Thymus (tissue), 11 donors: ENCODE data around the gene CCDC34. TPM values are rescaled to one million over a fixed set of nuclear protein-coding genes. Genes with fewer than 3 reads are reported as not detected.

Experiments used
- DNase-seq, 9 donors: peaks; one replicate each; pipeline ENCODE4 v3.0.0-alpha.2; 2013; ENCODE audit warnings: low spot score in 9 of 9, low read depth in 6 of 9, missing footprints in 1 of 9
- H3K27ac ChIP-seq, 2 donors: one replicate each; pipeline ENCODE4 v1.5.1; 2013; ENCODE audit warnings: control low read depth in 1 of 2, low read depth in 1 of 2, low read length in 1 of 2, mild to moderate bottlenecking in 1 of 2, moderate library complexity in 1 of 2
- H3K27me3 ChIP-seq, 2 donors: one replicate each; pipeline ENCODE4 v1.5.1; 2013; ENCODE audit warnings: low read length in 1 of 2; ENCODE audit not compliant: control insufficient read depth in 2 of 2, insufficient read depth in 1 of 2
- H3K36me3 ChIP-seq, 2 donors: one replicate each; pipeline ENCODE4 v1.5.1; 2013; ENCODE audit warnings: low read length in 1 of 2, mild to moderate bottlenecking in 1 of 2, moderate library complexity in 1 of 2; ENCODE audit not compliant: control insufficient read depth in 2 of 2, insufficient read depth in 2 of 2
- H3K4me1 ChIP-seq, 2 donors: one replicate each; pipeline ENCODE4 v1.5.1; 2013; ENCODE audit warnings: low read length in 2 of 2; ENCODE audit not compliant: control insufficient read depth in 2 of 2, insufficient read depth in 2 of 2
- H3K4me3 ChIP-seq, 2 donors: one replicate each; pipeline ENCODE4 v1.5.1; 2013; ENCODE audit warnings: low read length in 2 of 2, control low read depth in 1 of 2, mild to moderate bottlenecking in 1 of 2
- H3K9me3 ChIP-seq, 2 donors: one replicate each; pipeline ENCODE4 v1.5.1; 2013; ENCODE audit warnings: low read length in 1 of 2, mild to moderate bottlenecking in 1 of 2; ENCODE audit not compliant: control insufficient read depth in 2 of 2, insufficient read depth in 1 of 2
- WGBS: extraction: QIAGEN DNeasy Blood & Tissue Kit; methylation state at CpG from one replicate; pipeline ENCODE4 v1.1.7; 2013; 5-methylcytosine and 5-hydroxymethylcytosine counted together
- polyA plus RNA-seq: library from polyadenylated mRNA; stranded (reverse); fragments of 200-250 nt; gene quantifications from one replicate; pipeline ENCODE4 v1.2.3, GENCODE V29; 2013
- total RNA-seq: library from RNA; stranded (reverse); fragments of 120-200 nt; gene quantifications from one replicate; pipeline ENCODE4 v1.2.4, GENCODE V29; 2013
- donor health status: healthy.

CCDC34 gene
- total and polyA plus RNA-seq, 2 donors: 6.6 to 17.2 TPM

DNA sequence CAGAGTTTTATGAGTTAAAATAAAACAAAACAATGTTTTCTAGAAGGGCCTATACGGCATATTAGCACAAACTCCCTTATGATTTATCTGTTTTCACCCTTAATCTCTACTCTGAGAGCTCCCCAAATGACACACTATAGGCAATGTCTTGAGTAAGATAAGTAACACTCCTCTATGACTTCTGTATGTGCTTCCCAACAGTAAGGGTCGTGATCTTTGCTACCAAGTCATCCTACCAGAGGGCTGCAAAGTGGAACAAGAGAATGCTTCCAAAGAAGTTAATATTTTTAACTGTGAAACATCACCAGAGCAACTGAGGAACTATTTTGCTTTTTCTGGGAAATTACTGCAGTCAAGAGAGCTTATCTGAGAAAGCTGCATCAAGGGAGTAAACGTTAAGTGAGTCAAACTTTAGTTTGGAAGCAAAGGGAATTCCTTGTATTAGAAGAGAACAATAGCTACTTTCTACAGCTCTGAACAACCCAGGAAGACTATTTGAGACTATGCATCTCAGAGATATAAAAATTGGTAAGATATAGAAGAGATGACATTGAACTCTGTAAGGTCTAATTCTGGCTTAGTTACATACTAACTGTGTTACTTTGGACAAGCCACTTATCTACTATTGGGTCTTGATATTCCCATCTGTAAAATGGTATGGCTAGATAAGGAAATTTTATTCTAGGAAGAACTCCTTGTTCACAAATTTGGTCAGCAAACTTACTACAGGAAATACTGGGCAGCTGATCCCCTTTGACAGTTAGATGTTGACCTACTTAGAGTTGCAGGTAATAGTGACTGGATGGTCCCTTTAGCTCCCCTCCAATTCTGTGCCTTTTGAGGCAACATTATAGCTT is 43.7 kb upstream of the CCDC34 start:
- no peaks in the 10 kb centered on the region for H3K27me3 ChIP-seq
- H3K36me3 ChIP-seq: no peaks in the 10 kb centered on the region
- 89% methylated on average over 3 of the region's 3 CpGs for WGBS
- no peak overlapping the region for H3K27ac ChIP-seq
- no peaks in the 10 kb centered on the region for H3K9me3 ChIP-seq
- no peak for DNase-seq
- no peak overlapping the region for H3K4me3 ChIP-seq
- H3K4me1 ChIP-seq: no peaks in the 10 kb centered on the region

DNA sequence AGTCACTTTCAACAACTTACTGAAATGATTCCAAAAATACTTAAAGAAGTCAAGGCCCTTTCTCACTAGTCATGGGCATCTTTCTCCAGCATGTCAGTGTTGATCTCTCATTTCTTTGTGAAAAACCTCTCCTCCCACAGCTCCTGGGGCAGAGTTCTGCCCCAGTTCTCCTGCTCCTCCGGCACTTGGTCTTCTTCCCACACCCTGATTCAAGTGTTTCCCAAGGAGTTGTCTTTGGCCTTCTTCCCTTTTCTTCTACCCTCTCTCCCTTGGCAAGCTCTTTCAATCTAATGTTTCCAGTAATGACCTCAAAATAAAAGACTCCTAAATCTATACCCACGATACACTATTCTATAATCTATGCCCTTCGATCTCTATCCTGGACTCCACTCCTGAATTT is 42.1 kb upstream of the CCDC34 start:
- Histone ChIP-seq H3K4me1 (no peaks in the 10 kb centered on the region), H3K27me3 (no peaks in the 10 kb centered on the region), H3K36me3 (no peaks in the 10 kb centered on the region), H3K4me3 (no peak overlapping the region), H3K27ac (no peak overlapping the region), H3K9me3 (no peaks in the 10 kb centered on the region)
- 95% methylated on average over 3 of the region's 3 CpGs for whole genome bisulfite sequencing
- no peak for DNase-seq

DNA sequence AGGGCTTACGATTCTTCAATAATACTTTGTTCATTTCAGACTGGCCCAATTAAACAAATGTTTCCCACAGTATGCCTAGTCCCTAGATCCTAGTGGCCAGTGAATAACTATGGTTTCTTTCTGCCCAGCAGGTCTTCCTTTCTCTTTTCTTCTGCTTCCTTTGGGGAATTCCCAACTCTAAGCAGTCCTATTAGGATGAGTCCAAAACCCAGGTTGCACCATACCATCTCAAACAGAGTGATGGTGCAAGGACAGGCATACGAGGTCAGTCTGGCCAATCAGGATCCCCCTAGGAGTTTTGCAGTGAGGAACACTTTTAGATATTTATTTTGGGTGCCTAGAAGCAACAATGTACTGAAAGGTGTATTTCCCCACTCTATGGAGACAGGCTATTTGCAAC is 41.4 kb upstream of the CCDC34 start:
- Histone ChIP-seq H3K27ac (no peak overlapping the region), H3K4me3 (no peak overlapping the region), H3K4me1 (no peaks in the 10 kb centered on the region), H3K36me3 (no peaks in the 10 kb centered on the region), H3K27me3 (no peaks in the 10 kb centered on the region), H3K9me3 (no peaks in the 10 kb centered on the region)
- no peak for DNase-seq
- WGBS: 92% methylated on average over 2 of the region's 2 CpGs

DNA sequence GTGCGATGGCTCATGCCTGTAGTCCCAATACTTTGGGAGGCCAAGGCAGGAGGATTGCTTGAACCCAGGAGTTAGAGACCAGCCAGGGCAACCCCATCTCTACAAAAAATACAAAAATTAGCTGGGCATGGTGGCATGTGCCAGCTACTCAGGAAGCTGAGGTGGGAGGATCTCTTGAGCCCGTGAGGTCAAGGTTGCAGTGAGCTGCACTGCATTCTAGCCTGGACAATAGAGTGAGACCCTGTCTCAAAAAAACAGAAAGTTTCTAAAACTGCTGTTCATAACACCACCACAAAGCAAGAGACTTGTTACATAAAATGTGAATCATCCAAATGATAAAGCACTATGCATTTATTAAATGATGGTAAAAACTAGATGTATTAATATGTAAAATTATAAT is 40.2 kb upstream of the CCDC34 start:
- Histone ChIP-seq H3K9me3 (no peaks in the 10 kb centered on the region), H3K27me3 (no peaks in the 10 kb centered on the region), H3K4me1 (no peaks in the 10 kb centered on the region), H3K36me3 (no peaks in the 10 kb centered on the region), H3K4me3 (no peak overlapping the region), H3K27ac (no peak overlapping the region)
- WGBS: 92% methylated on average over 2 of the region's 2 CpGs
- no peak for DNase-seq

DNA sequence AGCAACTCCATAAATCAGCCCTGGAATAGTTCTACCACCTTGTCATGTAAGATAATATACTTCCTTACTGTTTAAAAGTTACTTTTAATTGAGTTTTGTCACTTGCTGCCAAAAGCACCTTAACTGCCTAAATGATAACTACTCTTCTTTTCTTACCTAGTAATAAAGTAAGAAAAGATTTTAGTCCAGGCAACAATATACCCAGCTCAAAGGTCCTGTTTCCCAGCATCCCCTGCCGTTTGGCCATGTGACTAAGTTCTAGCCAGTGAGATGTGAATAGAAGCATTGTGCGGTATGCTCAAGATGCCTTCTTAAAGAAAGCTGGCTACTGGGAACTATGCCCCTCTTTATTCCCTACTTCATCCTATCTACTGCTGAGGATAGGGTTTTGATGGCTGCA is 39.4 kb upstream of the CCDC34 start:
- no peaks in the 10 kb centered on the region for H3K27me3 ChIP-seq
- no peak for DNase-seq
- no peak overlapping the region for H3K27ac ChIP-seq
- 95% methylated on average over 2 of the region's 2 CpGs for WGBS
- no peak overlapping the region for H3K4me3 ChIP-seq
- no peaks in the 10 kb centered on the region for H3K4me1 ChIP-seq
- no peaks in the 10 kb centered on the region for H3K9me3 ChIP-seq
- H3K36me3 ChIP-seq: no peaks in the 10 kb centered on the region

DNA sequence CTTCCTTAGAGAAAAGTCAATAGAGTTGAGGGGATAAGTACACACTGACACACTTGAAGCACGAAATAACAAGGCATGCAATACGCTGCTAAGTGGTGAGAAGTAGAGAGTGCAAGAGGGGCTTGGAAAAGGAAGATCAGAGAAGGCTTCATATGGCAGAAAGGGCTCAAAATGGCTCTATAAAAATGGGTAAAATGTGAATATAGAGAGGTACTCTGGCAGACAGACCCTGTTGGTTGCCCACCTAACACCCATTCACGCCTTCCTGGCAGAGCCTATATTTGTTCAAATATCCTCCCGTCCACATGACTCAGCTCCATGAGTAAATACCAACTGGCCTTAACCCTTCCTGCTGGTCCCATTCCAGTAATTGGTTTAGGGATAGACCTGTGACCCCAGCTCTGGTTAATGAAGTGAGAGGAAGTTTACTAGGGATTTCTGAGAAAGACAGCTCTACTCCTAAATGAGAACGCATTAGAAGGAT is 38.9 kb upstream of the CCDC34 start:
- Histone ChIP-seq H3K36me3 (no peaks in the 10 kb centered on the region), H3K27ac (no peak overlapping the region), H3K27me3 (no peaks in the 10 kb centered on the region), H3K4me1 (no peaks in the 10 kb centered on the region), H3K9me3 (no peaks in the 10 kb centered on the region), H3K4me3 (no peak overlapping the region)
- no peak for DNase-seq
- 95% methylated on average over 5 of the region's 5 CpGs for WGBS

DNA sequence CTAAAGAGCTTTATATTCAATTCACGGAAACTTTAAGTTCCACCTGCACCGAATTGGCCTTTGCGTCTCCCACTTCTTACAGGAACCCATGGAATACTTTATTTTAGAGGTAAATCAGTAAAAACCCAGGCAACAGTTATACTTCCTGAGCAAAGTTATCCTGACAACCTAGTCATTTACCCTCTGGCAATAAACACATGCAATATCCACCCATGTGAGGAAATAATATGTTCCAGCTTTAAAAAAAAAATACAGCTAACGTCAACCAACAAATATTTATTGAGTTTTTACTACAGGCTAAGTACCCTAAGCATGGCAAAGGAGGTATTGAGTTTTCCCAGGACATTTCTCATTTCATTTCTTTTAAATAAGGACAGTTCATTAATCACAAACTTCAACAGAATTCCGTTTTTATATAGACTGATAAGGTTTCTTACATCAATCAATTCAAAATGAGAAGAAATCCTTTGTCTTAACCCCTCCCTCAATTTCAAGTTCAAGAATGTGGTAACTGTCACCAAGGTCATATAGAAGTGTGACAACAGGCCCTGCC is 38.3 kb upstream of the CCDC34 start:
- no peak for DNase-seq
- H3K9me3 ChIP-seq: no peaks in the 10 kb centered on the region
- no peaks in the 10 kb centered on the region for H3K4me1 ChIP-seq
- H3K27me3 ChIP-seq: no peaks in the 10 kb centered on the region
- H3K36me3 ChIP-seq: no peaks in the 10 kb centered on the region
- H3K4me3 ChIP-seq: no peak overlapping the region
- H3K27ac ChIP-seq: no peak overlapping the region
- WGBS: 89% methylated on average over 5 of the region's 5 CpGs

DNA sequence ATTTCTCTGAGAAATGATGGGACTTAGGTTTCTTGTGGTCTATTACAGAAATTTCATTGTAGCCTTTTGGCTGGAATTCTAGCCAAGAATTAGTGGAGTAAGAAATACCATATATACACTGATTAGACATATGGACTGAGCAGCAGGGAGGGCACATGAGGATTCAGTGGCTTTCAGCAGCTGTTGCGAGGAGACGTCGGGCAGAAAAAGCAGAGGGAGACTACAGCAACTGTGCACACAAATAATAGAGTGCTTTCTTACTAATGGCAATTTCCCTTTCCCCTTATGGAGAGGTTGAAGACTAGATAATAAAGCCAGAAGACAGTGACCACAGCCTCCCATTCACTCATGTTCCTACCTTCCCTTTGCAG is 35.4 kb upstream of the CCDC34 start:
- Histone ChIP-seq H3K4me1 (no peaks in the 10 kb centered on the region), H3K27me3 (no peaks in the 10 kb centered on the region), H3K36me3 (no peaks in the 10 kb centered on the region), H3K27ac (no peak overlapping the region), H3K9me3 (no peaks in the 10 kb centered on the region), H3K4me3 (no peak overlapping the region)
- 99% methylated on average over 3 of the region's 3 CpGs for WGBS
- no peak for DNase-seq

DNA sequence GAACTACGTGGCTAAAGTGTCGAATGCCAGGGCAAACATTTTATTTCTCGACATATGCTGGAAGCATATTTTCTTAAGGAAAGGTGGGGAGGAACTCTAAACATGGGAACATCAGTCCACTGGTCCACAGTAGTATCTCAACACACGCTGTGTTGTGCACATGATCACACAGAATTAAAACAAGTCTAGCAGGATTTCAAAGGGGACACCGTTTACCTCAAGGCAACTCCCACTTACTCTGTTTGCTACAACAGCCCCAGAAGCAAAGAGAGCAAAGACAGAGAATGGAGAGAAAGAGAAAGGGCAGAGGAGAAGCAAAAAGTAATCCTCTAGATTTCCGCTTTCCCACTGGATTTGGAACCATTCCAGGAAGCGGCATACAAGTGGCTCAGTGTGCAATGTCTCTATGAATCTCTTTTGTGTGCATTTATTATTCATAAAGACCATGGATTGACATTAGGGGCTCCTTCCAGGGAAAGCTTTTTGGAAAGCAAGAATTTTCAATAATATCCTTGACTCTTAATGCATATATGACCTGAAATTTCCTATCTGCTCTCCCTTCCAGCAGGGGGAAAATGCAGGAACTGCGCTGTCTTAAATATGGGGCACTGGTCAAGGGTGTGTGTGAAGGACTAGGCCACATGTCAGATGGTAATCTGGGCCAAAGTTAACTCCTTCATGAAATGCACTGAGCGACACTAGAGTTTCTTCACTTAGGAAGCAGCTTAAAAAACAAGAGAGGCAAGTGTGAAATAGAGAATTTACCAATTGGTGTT is 34.8 kb upstream of the CCDC34 start:
- H3K4me3 ChIP-seq: no peak overlapping the region
- no peaks in the 10 kb centered on the region for H3K27me3 ChIP-seq
- H3K36me3 ChIP-seq: no peaks in the 10 kb centered on the region
- no peak for DNase-seq
- WGBS: 94% methylated on average over 9 of the region's 9 CpGs
- no peaks in the 10 kb centered on the region for H3K4me1 ChIP-seq
- no peak overlapping the region for H3K27ac ChIP-seq
- H3K9me3 ChIP-seq: no peaks in the 10 kb centered on the region
